HUES48 (cell line): ENCODE measurements around the gene HSPG2.
"Not testable (repeated sequence)": the region's sequence is repeated elsewhere in the genome, so short reads cannot be mapped to it uniquely, and the experiment has no call there.

Source experiments
- H3K27ac ChIP-seq: one replicate; pipeline ENCODE4 v1.7.0; 2013; ENCODE audit warnings: low read depth, low read length, inconsistent platforms
- H3K27me3 ChIP-seq: 2 replicates; pipeline ENCODE4 v1.6.1; 2013; ENCODE audit warnings: mild to moderate bottlenecking, low read length; ENCODE audit not compliant: control insufficient read depth, insufficient read depth
- H3K36me3 ChIP-seq: 2 replicates; pipeline ENCODE4 v1.6.1; 2013; ENCODE audit warnings: low read length; ENCODE audit not compliant: control insufficient read depth, insufficient read depth
- H3K4me1 ChIP-seq: 2 replicates; pipeline ENCODE4 v1.6.1; 2013; ENCODE audit warnings: mild to moderate bottlenecking, low read length; ENCODE audit not compliant: control insufficient read depth, insufficient read depth
- H3K4me3 ChIP-seq: 2 replicates; pipeline ENCODE4 v1.5.1; 2013; ENCODE audit warnings: mild to moderate bottlenecking, low read depth, low read length
- H3K9ac ChIP-seq: 2 replicates; pipeline ENCODE4 v1.6.1; 2013; ENCODE audit warnings: mild to moderate bottlenecking, low read depth, low read length, moderate library complexity
- H3K9me3 ChIP-seq: 2 replicates; pipeline ENCODE4 v1.6.1; 2013; ENCODE audit warnings: low read length; ENCODE audit not compliant: control insufficient read depth, insufficient read depth

HSPG2 gene

DNA sequence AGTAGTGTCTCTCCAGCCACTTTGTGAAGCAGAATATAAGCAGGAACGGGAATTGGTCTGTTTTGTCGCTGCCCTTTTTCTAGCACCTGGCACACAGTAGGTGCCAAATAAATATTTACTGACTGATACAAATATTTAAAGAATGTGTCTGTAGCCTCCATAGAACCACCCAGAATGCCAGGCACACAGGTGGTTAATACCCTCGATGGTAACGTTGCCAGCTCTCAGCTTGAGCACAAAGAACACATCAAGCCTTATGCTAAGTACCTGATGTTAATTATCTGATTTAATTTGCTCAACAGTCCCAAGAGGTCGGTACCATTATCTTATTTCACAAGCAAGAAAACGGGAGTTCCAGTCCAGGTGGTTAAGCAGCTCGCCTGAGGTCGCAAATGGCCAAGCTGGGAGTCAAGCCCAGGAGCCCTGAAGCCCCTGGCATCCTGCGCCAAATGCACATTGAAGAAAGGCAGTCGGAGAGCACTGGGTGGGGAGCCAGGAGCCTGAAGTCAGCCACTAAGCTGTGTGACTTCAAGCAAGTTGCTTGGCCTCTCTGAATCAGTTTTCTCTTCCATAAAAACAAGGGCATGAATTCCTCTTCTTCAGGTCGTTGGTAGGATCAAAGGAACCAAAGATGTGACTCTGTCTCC lies 26.4 kb downstream of the HSPG2 start:
- Histone ChIP-seq H3K27me3 (no peaks in the 10 kb centered on the region), H3K4me3 (no peak overlapping the region), H3K36me3 (no peaks in the 10 kb centered on the region), H3K9me3 (no peaks in the 10 kb centered on the region), H3K9ac (0 out of 2 replicates have a peak overlapping the region, but pooled peaks have one; percentile 40), H3K27ac (peak overlapping the region; percentile 76), H3K4me1 (peaks cover 29% of the 10 kb centered on the region)

DNA sequence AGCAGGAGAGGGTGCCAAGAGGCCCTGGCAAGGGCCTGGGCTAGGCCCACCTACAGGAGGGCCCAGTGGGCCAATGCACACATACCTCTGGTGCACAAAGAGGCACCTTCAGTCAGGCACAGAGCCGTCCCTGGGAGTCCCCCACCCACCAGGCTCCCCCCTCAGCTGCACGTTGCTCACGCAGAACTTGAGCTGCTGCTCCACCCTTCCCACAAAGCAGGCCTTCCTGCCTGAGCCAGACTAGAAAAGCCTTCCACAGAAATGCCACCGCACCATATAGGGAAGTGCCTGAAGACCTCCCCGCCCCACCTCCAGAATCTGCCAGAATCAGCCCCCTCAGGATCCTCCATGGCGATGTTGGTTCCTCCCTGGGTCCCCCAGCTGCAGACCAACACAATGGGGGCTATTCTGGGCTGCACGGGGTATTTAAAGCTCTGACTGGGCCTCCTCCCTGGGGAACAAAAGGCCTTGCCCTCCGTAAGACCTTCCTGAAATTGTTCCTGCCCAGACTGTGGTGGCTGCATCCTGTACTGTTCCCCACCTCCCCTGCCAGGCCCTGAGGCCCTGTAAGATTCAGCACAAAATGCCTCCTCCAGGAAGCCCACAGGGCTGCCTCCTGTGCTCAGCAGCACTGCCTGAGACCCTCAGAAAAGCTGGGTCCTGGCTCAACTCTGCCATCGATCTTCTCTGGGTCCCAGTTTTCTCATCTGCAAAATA lies 27.2 kb downstream of the HSPG2 start:
- H3K27ac ChIP-seq = peak overlapping the region; percentile 76
- no peaks in the 10 kb centered on the region for H3K9me3 ChIP-seq
- H3K27me3 ChIP-seq = no peaks in the 10 kb centered on the region
- no peak overlapping the region for H3K4me3 ChIP-seq
- peaks cover 29% of the 10 kb centered on the region for H3K4me1 ChIP-seq
- no peaks in the 10 kb centered on the region for H3K36me3 ChIP-seq
- H3K9ac ChIP-seq = peak overlapping the region; percentile 40

DNA sequence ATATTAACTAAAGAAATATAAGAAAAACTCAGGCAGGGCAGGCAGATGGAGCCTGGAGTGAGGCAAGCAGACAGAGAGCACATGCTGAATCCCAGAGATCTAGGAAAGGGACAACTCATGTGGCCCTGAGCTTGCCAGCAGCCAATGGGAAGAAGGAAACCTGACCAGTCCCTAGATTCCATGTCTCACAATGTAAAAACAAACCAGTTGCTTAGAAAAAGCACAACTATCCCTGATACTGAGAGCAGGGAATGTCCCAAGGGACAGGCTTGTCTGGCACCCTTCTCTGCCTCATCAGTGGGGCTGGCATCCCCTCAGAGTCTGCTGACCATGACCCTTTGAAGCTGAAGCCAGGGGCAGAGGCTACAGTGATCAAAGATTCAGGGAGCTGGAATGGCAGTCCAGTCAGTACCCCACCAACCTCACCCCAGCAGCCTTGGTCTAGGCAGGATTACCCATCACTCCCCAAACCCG lies 27.8 kb downstream of the HSPG2 start:
- Histone ChIP-seq H3K27ac (peak overlapping the region; percentile 76), H3K9me3 (no peaks in the 10 kb centered on the region), H3K36me3 (no peaks in the 10 kb centered on the region), H3K4me3 (no peak overlapping the region), H3K9ac (no peak overlapping the region), H3K4me1 (peaks cover 29% of the 10 kb centered on the region), H3K27me3 (no peaks in the 10 kb centered on the region)

DNA sequence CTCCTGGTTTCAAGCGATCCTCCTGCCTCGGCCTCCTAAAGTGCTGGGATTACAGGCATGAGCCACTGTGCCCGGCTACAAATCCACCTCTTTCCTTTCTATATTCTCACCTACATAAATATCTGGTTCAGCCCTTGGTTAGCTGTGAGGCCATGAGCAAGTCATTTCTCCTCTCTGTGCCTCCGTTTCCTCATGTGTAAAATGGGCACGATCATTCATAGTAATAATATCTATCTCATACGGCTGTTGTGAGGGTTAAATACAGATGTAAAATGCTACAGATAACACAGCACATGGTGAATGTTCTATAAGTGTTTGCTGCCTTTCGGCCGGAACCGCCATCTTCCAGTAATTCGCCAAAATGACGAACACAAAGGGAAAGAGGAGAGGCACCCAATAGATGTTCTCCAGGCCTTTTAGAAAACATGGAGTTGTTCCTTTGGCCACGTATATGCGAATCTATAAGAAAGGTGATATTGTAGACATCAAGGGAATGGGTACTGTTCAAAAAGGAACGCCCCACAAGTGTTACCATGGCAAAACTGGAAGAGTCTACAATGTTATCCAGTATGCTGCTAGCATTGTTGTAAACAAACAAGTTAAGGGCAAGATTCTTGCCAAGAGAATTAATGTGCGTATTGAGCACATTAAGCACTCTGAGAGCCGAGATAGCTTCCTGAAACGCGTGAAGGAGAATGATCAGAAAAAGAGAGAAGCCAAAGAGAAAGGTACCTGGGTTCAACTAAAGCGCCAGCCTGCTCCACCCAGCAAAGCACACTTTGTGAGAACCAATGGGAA lies 29.2 kb downstream of the HSPG2 start:
- not testable (repeated sequence) for H3K27me3 ChIP-seq, H3K9ac ChIP-seq, H3K27ac ChIP-seq, H3K36me3 ChIP-seq, H3K4me3 ChIP-seq, H3K9me3 ChIP-seq
- peaks cover 15% of the 10 kb centered on the region for H3K4me1 ChIP-seq

- H3K4me3 ChIP-seq = no peak overlapping the region
- no peaks in the 10 kb centered on the region for H3K9me3 ChIP-seq
- no peak overlapping the region for H3K27ac ChIP-seq
- H3K36me3 ChIP-seq = no peaks in the 10 kb centered on the region
- H3K27me3 ChIP-seq = no peaks in the 10 kb centered on the region
- H3K4me1 ChIP-seq = peaks cover 14% of the 10 kb centered on the region
- H3K9ac ChIP-seq = no peak overlapping the region
Observed at GRCh38 chr1:21907079-21907418, 30.1 kb downstream of the HSPG2 start.

DNA sequence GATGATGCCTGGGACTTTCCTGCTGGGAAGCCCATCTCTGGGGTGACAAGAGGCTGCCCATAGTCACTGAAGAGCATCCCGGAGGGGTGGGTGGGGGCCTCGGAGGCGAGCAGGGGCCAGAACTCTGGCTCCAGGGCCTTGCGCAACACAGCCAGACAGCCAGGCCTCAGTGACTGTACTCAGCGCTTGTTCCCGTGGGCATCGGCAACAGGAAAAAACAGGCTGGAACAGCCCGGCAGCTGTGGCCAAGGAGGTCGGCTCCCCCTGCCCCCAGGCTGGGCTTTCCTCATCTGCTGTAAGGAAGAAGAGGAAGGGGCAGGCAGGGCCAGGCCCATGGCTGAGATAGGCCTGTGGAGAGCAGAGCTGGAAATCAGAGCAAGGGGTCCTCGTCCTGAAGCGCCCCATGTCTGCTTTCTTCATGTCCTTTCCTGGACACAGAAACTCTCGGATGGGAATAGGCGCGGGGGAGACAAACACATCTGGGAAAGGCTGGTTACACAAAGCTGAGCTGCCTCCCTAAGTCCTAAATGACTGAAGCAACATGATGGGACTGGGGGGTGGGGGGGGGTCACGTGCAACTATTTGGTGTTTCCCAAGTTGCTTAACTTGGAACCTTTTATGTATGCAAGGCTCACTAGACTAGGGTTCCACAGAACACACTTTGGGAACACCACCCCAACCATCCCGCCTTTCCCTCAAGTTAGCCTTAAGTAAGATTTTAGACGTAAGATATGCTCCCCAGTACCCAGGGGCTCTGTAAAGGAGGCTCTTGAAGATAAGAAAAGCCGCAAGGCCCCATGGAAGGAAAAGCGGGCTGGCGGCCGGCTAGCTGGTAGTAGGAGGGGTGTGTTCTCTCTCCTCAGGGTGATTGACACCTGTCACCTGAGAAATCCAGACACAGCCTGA lies 30.7 kb downstream of the HSPG2 start:
- Histone ChIP-seq H3K27me3 (no peaks in the 10 kb centered on the region), H3K4me1 (peaks cover 14% of the 10 kb centered on the region), H3K36me3 (no peaks in the 10 kb centered on the region), H3K9me3 (no peaks in the 10 kb centered on the region), H3K4me3 (no peak overlapping the region), H3K27ac (no peak overlapping the region), H3K9ac (no peak overlapping the region)

- no peak overlapping the region for H3K4me3 ChIP-seq
- no peak overlapping the region for H3K27ac ChIP-seq
- H3K4me1 ChIP-seq = peaks cover 5% of the 10 kb centered on the region; the same call in 1 of the 2 replicates
- H3K27me3 ChIP-seq = no peaks in the 10 kb centered on the region
- no peaks in the 10 kb centered on the region for H3K36me3 ChIP-seq
- no peaks in the 10 kb centered on the region for H3K9me3 ChIP-seq
- no peak overlapping the region for H3K9ac ChIP-seq
Observed at GRCh38 chr1:21904704-21905520, 32.2 kb downstream of the HSPG2 start.

DNA sequence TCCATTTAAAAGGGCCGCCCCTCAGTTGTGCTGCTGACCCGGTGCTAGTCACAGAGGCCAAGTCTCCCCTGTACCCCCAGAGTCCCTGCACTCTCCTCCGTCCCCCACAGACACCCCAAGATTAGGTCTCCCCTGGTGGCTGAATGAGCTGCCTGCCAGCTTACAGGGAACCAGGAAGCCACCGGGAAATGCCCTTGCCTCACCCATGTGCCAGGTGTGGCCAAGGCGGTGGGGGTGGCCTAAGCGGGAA lies 32.7 kb downstream of the HSPG2 start:
- Histone ChIP-seq H3K36me3 (no peaks in the 10 kb centered on the region), H3K27ac (no peak overlapping the region), H3K4me1 (no peaks in the 10 kb centered on the region), H3K9me3 (no peaks in the 10 kb centered on the region), H3K27me3 (no peaks in the 10 kb centered on the region), H3K4me3 (no peak overlapping the region), H3K9ac (no peak overlapping the region)

DNA sequence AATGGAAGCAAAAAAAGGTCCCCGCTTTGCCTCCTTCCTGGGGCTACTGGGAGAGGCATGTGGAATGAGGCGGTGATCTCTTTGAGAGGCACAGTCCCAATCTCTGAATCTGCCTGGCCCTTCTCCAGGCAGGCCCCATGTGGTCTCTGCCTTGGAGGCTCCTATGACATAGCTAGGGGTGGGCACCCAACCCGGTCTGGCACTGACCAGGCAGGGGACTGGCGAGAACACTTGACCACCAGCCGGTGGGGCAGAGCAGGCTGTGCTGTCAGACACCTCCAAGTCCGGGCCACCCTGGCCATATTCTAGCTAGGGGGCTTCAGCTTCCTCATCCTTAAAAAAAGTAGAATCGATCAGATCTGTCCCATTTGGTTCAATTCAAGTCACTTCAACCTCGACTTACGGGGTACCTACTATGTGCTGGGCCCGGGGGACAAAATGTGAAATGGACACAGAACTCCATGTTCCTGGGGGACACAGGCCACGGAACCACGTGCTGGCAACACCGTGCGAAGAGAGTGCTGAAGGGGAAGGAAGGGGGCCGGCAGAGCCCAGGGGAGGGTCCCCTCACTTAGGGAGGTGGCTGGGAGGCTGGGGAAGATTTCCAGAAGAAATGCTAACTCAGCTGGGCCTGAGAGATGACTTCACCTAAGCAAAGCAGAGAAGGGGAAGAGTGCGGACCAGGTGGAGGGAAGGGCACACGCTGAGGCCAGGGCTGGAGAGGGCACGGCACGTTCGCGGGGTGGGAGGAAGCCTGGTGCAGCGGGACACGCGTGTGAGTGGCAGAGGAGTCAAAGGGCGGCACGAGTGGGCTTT lies 33.3 kb downstream of the HSPG2 start:
- Histone ChIP-seq H3K27me3 (no peaks in the 10 kb centered on the region), H3K27ac (peak overlapping the region; percentile 18), H3K4me1 (no peaks in the 10 kb centered on the region), H3K36me3 (no peaks in the 10 kb centered on the region), H3K9me3 (no peaks in the 10 kb centered on the region), H3K4me3 (no peak overlapping the region), H3K9ac (no peak overlapping the region)
